Effector CD4-positive, alpha-beta T cell (primary cell): ENCODE data around the gene DEFB116. TPM values are rescaled to one million over a fixed set of nuclear protein-coding genes. Genes with fewer than 3 reads are reported as not detected.
"Not testable (repeated sequence)": the region's sequence is repeated elsewhere in the genome, so short reads cannot be mapped to it uniquely, and the experiment has no call there.

Experiments
- DNase-seq: peaks from one replicate; pipeline ENCODE4 v3.0.0-alpha.2; 2020
- total RNA-seq: gene quantifications from one replicate; lab custom pipeline; 2026; lab: John Stamatoyannopoulos, UW

DEFB116 gene
- not detected for total RNA-seq

- DNase-seq = no peak
Observed at GRCh38 chr20:31308535-31309162, at the start of gene DEFB116. Gene DEFB116, minus strand, starts transcription at chr20:31308585. Its CDS starts 0 bp downstream, at chr20:31308585.

GRCh38 chr20:31355981-31356380, 47.6 kb upstream of the DEFB116 start:
- DNase-seq = no peak

- no peak for DNase-seq
Observed at GRCh38 chr20:31341470-31341869, 33.1 kb upstream of the DEFB116 start.

- DNase-seq = no peak
Observed at GRCh38 chr20:31330893-31331292, 22.5 kb upstream of the DEFB116 start.

- no peak for DNase-seq
Observed at GRCh38 chr20:31322504-31322903, 14.1 kb upstream of the DEFB116 start.

- not testable (repeated sequence) for DNase-seq
Observed at GRCh38 chr20:31284964-31285363, 23.4 kb downstream of the DEFB116 start.

- DNase-seq = no peak
Observed at GRCh38 chr20:31278178-31278577, 30.2 kb downstream of the DEFB116 start.

- DNase-seq = no peak
Observed at GRCh38 chr20:31274441-31274840, 33.9 kb downstream of the DEFB116 start.

- DNase-seq = no peak
Observed at GRCh38 chr20:31260326-31260932, 48.0 kb downstream of the DEFB116 start.

- no peak for DNase-seq
Observed at GRCh38 chr20:31257364-31257763, 51.0 kb downstream of the DEFB116 start, which contains the start of gene DEFB115. Gene DEFB115, plus strand, starts transcription at chr20:31257664. Its CDS starts 0 bp downstream, at chr20:31257664.

GRCh38 chr20:31256959-31257358, 51.4 kb downstream of the DEFB116 start:
- no peak for DNase-seq
